GM18505 (cell line): Measurements from ENCODE around the gene NAXE.
"Not testable (repeated sequence)": the region's sequence is repeated elsewhere in the genome, so short reads cannot be mapped to it uniquely, and the experiment has no call there.

Source experiments
- ATAC-seq: cut with Tn5 transposase; IDR thresholded peaks from one replicate; pipeline ENCODE4 v1.9.1; 2021; ENCODE audit not compliant: unreplicated experiment
- POLR2A ChIP-seq: IDR thresholded peaks from 4 replicates; pipeline ENCODE4 v1.6.1; 2011; ENCODE audit warnings: borderline replicate concordance; ENCODE audit not compliant: insufficient read depth, insufficient read length; ENCODE audit errors: extremely low read depth

NAXE gene

DNA sequence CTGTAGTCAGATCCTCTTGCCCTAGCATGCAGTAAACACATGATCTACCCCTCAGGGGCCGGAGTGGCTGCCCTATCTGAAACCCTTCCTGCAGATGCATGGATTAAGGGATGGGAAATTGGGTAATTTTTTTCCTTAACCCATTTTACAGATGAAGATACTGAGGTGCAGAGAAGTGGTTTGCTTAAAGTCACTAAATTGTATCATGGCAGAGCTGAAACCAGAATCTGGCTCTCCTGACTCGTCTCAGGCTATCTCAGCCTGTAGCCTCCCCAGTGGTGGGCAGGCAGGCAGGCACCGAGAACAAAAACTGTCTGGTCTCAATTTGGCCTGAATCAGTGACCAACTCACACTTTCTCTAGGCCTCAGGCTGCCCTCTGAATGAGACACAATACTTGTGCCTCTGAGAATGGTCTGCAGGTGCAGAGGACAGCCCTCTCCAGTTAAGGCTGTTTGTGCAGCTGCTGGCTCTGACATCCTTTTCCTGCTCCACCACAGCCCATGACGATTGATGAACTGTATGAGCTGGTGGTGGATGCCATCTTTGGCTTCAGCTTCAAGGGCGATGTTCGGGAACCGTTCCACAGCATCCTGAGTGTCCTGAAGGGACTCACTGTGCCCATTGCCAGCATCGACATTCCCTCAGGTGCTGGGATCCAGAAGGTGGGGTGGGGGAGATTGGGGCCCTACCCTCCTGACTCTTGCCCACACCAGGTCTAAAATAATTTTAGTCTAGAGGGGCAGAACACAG lies 1.5 kb downstream of the NAXE start:
- no peak for ATAC-seq
- peak; percentile 21 for TF ChIP-seq POLR2A

DNA sequence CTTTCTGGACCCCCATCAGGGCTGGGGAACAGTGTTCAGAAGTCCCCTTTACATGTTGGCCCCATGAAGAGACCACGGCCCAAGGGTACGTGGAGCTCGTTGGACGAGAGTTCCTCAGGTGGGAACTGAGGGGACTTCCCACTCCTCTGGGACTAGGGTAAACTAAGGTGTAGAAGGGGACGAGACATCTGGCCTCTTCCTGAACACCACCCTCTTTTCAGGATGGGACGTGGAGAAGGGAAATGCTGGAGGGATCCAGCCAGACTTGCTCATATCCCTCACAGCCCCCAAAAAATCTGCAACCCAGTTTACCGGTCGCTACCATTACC lies 2.0 kb downstream of the NAXE start:
- no peak for TF ChIP-seq POLR2A
- ATAC-seq = no peak

DNA sequence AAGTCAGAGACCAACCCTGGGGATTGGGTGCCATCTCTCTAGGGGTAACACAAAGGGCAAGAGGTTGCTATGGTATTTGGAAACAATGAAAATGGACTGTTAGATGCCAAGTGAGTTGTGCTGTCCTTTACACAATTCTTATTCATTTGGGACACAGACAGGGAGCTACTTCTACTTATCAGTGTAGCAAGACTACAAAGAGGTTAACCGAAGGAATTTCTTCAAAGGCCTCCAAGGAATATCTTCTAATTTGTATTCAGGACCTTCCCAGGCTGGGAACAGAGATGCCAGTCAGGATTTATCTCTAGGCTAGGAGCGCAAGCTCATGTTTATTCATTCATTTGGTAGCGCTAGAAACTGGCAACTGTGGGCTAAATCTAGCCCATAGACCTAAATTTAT lies 2.6 kb downstream of the NAXE start:
- ATAC-seq = no peak
- no peak for TF ChIP-seq POLR2A

GRCh38 chr1:156595016-156595415 lies 3.4 kb downstream of the NAXE start:
- TF ChIP-seq POLR2A = no peak
- no peak for ATAC-seq

DNA sequence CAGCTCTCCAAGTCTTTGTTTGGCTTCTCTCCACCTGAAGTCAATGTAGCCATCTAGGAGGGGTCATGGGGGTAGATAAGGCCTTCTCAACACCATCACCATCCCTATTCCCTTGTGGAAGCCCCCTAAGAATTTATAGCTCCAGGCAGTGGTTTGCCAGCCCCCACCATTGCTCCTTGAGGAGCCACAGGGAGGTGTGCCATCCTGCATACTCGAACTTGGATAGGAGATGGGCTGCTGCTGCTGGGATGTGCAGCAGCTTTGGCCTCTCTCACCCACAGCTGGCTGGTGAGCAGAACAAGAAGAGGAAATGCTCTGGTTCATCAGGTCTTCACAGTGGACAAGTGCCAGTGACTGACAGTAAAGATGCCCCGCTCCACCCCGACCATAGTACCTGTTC lies 4.8 kb downstream of the NAXE start:
- ATAC-seq = no peak

GRCh38 chr1:156598125-156598524 lies 6.5 kb downstream of the NAXE start:
- no peak for TF ChIP-seq POLR2A
- ATAC-seq = no peak

More for the DNA sequence above, 4.8 kb downstream of the NAXE start:
- no peak for TF ChIP-seq POLR2A

- no peak for ATAC-seq
- TF ChIP-seq POLR2A = no peak
These were observed 7.3 kb downstream of the NAXE start for GRCh38 chr1:156598731-156599432.

GRCh38 chr1:156599811-156600210 lies 8.2 kb downstream of the NAXE start:
- no peak for ATAC-seq
- no peak for TF ChIP-seq POLR2A

- TF ChIP-seq POLR2A = no peak
- no peak for ATAC-seq
These were observed 9.2 kb downstream of the NAXE start for GRCh38 chr1:156600733-156601121.

- ATAC-seq = peak; percentile 52
- peak; percentile 89 for TF ChIP-seq POLR2A
These were observed 9.7 kb downstream of the NAXE start, which contains the start of gene GPATCH4 for GRCh38 chr1:156601122-156601830. Gene GPATCH4 (minus strand): TSS chr1:156601479.

DNA sequence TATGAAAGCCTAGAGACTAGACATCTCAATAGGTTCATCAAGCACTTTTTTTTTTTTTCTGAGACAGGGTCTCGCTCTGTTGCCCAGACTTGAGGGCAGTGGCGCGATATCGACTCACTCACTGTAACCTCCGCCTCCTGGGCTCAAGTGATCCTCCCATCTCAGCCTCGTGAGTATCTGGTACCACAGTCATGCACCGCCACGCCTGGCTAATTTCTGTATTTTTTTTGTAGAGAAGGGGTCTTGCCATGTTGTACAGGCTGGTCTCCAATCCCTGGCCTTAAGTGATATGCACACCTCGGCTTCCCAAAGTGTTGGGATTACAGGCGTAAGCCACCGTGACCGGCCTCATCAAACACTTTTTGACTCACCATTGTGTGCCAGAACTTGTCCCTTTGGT lies 10.3 kb downstream of the NAXE start:
- ATAC-seq = peak; percentile 19
- no peak for TF ChIP-seq POLR2A

DNA sequence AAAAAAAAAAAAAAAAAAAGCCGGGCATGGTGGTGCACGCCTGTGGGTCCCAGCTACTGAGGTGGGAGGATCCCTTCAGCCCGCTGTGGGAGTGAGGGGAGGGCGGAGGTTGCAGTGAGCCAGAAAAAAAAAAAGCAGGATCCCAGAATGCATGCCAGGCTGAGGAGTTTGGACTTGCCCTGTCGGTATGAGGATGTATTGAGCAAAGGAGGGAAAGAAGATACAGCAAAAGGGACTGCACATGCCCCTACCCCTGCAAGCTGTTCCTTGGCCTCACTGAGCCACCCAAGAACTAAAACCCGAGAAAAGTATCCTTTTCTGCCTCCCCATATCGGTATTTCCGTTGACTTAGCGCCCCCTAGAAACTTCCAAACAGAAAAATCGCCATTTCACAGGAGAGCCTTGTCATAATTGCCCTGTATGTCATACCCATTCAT lies 11.0 kb downstream of the NAXE start:
- TF ChIP-seq POLR2A = no peak
- ATAC-seq = no peak

- not testable (repeated sequence) for ATAC-seq
These were observed 15.8 kb downstream of the NAXE start for GRCh38 chr1:156607344-156607743.
